PC-9 (cell line): ENCODE results near the gene VWA2. TPM values are rescaled to one million over a fixed set of nuclear protein-coding genes. Genes with fewer than 3 reads are reported as not detected.

ENCODE experiments used
- BruUV-seq: library from RNA; stranded (reverse); fragments of 400-500 nt; replicated peaks from 2 replicates; lab custom pipeline; 2021; lab: Mats Ljungman, UMichigan
- CTCF ChIA-PET: fragments of 300-600 bp; sonication (Branson Sonifier 250); formaldehyde crosslinking; loops from one replicate; lab custom pipeline; 2022; ENCODE audit warnings: antibody characterized with exemption; lab: Charles Lee
- POLR2A ChIA-PET: fragments of 300-600 bp; sonication (Branson Sonifier 250); formaldehyde crosslinking; loops from one replicate; lab custom pipeline; 2022; ENCODE audit warnings: antibody characterized with exemption; ENCODE audit not compliant: unreplicated experiment; lab: Charles Lee
- DNase-seq, 2 experiments: peaks; one replicate each; pipeline versions ENCODE4 v3.0.0 to v3.0.0-alpha.2; 2015 to 2022; ENCODE audit warnings: mixed read lengths in 1 of 2
- H2AFZ ChIP-seq: fragments of 200-600 bp; sonication (generic); 2 replicates; pipeline ENCODE4 v1.8.1; 2017; ENCODE audit warnings: antibody characterized with exemption
- H3F3A ChIP-seq: fragments of 200-600 bp; sonication (generic); 2 replicates; pipeline ENCODE4 v1.8.1; 2017; ENCODE audit warnings: antibody characterized with exemption, mild to moderate bottlenecking, low read depth; ENCODE audit not compliant: insufficient read depth
- H3K27ac ChIP-seq: fragments of 200-600 bp; sonication (generic); 2 replicates; pipeline ENCODE4 v1.6.1; 2016; ENCODE audit warnings: mixed run types
- H3K27me3 ChIP-seq: fragments of 200-600 bp; sonication (generic); 2 replicates; pipeline ENCODE4 v1.6.1; 2016; ENCODE audit warnings: low read depth, mixed run types; ENCODE audit not compliant: insufficient read depth
- H3K36me3 ChIP-seq: fragments of 200-600 bp; sonication (generic); 2 replicates; pipeline ENCODE4 v1.6.1; 2016; ENCODE audit warnings: low read depth, mixed run types
- H3K4me1 ChIP-seq: fragments of 200-600 bp; sonication (generic); replicated peaks from 2 replicates; pipeline ENCODE4 v1.6.1; 2016; ENCODE audit warnings: mixed run types; ENCODE audit not compliant: insufficient read depth
- H3K4me2 ChIP-seq: fragments of 200-600 bp; sonication (generic); 2 replicates; pipeline ENCODE4 v1.6.1; 2017; ENCODE audit warnings: mixed run types
- H3K4me3 ChIP-seq: fragments of 200-600 bp; sonication (generic); 2 replicates; pipeline ENCODE4 v1.6.1; 2016; ENCODE audit warnings: mixed run types
- H3K79me2 ChIP-seq: fragments of 200-600 bp; sonication (generic); 2 replicates; pipeline ENCODE4 v1.6.1; 2017; ENCODE audit warnings: low read depth, mixed run types
- H3K9me2 ChIP-seq: fragments of 200-600 bp; sonication (generic); 2 replicates; pipeline ENCODE4 v1.8.1; 2017; ENCODE audit warnings: mild to moderate bottlenecking; ENCODE audit not compliant: insufficient read depth
- H3K9me3 ChIP-seq: fragments of 200-600 bp; sonication (generic); 2 replicates; pipeline ENCODE4 v1.8.1; 2016; ENCODE audit warnings: low read depth; ENCODE audit not compliant: insufficient read depth
- H4K20me1 ChIP-seq: fragments of 200-600 bp; sonication (generic); 2 replicates; pipeline ENCODE4 v1.8.1; 2017; ENCODE audit not compliant: insufficient read depth
- CTCF ChIP-seq: fragments of 200-600 bp; sonication (generic); conservative IDR thresholded peaks from 2 replicates; pipeline ENCODE4 v1.6.1; 2017; ENCODE audit warnings: mixed run types, antibody characterized with exemption, mild to moderate bottlenecking, moderate library complexity
- EZH2 ChIP-seq: fragments of 200-600 bp; sonication (generic); IDR thresholded peaks from 2 replicates; pipeline ENCODE4 v1.8.0; 2017; ENCODE audit warnings: antibody characterized with exemption, low read depth
- intact Hi-C: fragments of 100-400 bp; cut with micrococcal nuclease; formaldehyde crosslinking; loops from one replicate; pipeline ENCODE4 v1.10.0; 2022; ENCODE audit not compliant: unreplicated experiment
- total RNA-seq: library from RNA; stranded (reverse); gene quantifications from 2 replicates; pipeline ENCODE4 v1.2.3, GENCODE V29; 2021

VWA2 gene
- total RNA-seq, 1 experiment from 2014 or later: 0.48 TPM

DNA sequence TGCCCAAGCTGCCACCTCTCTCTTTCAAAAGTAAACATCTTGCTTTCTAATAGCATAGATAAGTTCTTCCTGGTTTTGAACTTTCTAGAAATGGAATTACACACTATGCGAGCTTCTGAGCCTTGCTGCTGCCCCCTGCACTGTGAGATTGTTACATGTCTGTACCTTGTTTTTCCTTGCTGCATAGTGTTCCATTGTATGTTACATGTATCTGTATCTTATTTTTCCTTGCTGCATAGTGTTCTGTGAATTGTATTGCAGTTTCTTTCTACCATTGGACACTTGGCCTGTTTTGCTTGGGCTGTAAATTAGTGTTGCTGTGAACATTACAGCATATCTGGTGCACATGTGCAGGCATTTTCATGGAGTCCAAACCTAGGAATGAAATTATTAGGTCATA, 24.0 kb upstream of the VWA2 start:
- POLR2A ChIA-PET: no interaction called here
- H3K4me1 ChIP-seq: no peaks in the 10 kb centered on the region
- no peaks in the 10 kb centered on the region for H3F3A ChIP-seq
- H3K4me3 ChIP-seq: no peak overlapping the region
- no peak overlapping the region for H2AFZ ChIP-seq
- no peaks in the 10 kb centered on the region for H3K9me2 ChIP-seq
- H3K79me2 ChIP-seq: no peaks in the 10 kb centered on the region
- DNase-seq: no peak
- no peak overlapping the region for H3K4me2 ChIP-seq
- no peaks in the 10 kb centered on the region for H3K9me3 ChIP-seq
- no TSS peak for BruUV-seq
- CTCF ChIA-PET: no interaction called here
- TF ChIP-seq EZH2 (no peak), CTCF (no peak)
- no peaks in the 10 kb centered on the region for H3K36me3 ChIP-seq
- H3K27me3 ChIP-seq: no peaks in the 10 kb centered on the region
- H3K27ac ChIP-seq: no peak overlapping the region
- intact Hi-C loops: no loop called here
- H4K20me1 ChIP-seq: no peaks in the 10 kb centered on the region

DNA sequence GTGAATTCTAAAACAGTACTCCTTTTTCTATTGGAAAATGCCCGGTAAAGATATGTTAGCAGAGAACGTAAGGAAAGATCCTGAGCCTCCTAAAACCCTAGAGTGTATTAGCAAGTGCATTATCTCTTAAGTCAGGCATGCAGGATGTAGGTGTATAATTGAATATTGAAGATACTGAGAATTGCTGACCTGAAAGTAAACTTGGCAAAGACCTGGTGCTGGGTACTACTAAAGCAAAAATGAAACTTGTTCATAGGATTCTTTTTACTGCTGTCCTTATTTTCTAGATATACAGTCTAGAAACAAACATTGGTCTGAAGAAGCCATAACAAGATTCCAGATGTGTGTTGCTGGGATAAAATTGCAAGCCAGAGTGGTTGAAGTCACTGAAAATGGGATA, 18.8 kb upstream of the VWA2 start:
- H3K36me3 ChIP-seq: no peaks in the 10 kb centered on the region
- no peaks in the 10 kb centered on the region for H3K4me1 ChIP-seq
- H3K27me3 ChIP-seq: no peaks in the 10 kb centered on the region
- no peak overlapping the region for H3K4me3 ChIP-seq
- TF ChIP-seq EZH2: no peak
- TF ChIP-seq CTCF: no peak
- no peaks in the 10 kb centered on the region for H3K79me2 ChIP-seq
- H3K27ac ChIP-seq: no peak overlapping the region
- POLR2A ChIA-PET: no interaction called here
- CTCF ChIA-PET: no interaction called here
- H3K4me2 ChIP-seq: no peak overlapping the region
- no peaks in the 10 kb centered on the region for H3F3A ChIP-seq
- BruUV-seq: no TSS peak
- intact Hi-C loops: no loop called here
- no peaks in the 10 kb centered on the region for H3K9me2 ChIP-seq
- no peak overlapping the region for H2AFZ ChIP-seq
- H3K9me3 ChIP-seq: no peaks in the 10 kb centered on the region
- DNase-seq: no peak
- H4K20me1 ChIP-seq: no peaks in the 10 kb centered on the region

DNA sequence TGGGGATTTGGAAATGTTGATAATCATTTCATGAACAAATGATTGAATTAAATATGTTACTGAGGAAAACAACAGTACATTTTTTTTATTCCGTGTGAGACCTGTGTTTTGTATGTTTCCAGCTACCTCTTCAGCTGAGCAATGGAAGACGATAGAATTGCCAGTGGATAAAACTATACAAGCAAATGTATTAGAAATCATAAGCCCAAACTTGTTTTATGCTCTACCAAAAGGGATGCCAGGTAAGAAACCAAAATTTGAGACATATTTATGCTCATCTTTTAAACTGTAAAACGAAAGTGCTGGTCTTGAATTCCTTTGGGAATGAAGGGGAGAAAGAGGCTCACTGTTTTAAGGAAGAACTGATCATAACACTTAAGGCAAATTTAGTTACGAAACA, 17.8 kb upstream of the VWA2 start:
- ChIA-PET CTCF (no interaction called here), POLR2A (no interaction called here)
- Histone ChIP-seq H2AFZ (no peak overlapping the region), H3K9me3 (no peaks in the 10 kb centered on the region), H3K27me3 (no peaks in the 10 kb centered on the region), H3K4me2 (no peak overlapping the region), H3F3A (no peaks in the 10 kb centered on the region), H3K79me2 (no peaks in the 10 kb centered on the region), H3K36me3 (no peaks in the 10 kb centered on the region), H3K27ac (no peak overlapping the region), H3K4me3 (no peak overlapping the region), H3K9me2 (no peaks in the 10 kb centered on the region), H3K4me1 (no peaks in the 10 kb centered on the region), H4K20me1 (no peaks in the 10 kb centered on the region)
- no peak for DNase-seq
- TF ChIP-seq CTCF (no peak), EZH2 (no peak)
- intact Hi-C loops: no loop called here
- BruUV-seq: no TSS peak
